Upper lobe of left lung (tissue), 4 donors: Measurements from ENCODE around the gene RNF8.

Experiments
- POLR2AphosphoS5 ChIP-seq, 2 donors: sonication (generic); formaldehyde crosslinking; IDR thresholded peaks; one replicate each; pipeline ENCODE4 v1.5.1; 2017; ENCODE audit warnings: antibody characterized with exemption in 2 of 2
- TF ChIP-seq, protein P1 (sequence below), 6 experiments: fragments of 450-650 bp in 4 of 6; fragments of 200-600 bp in 2 of 6; sonication (generic) in 2 of 6; IDR thresholded peaks; one replicate each; pipeline ENCODE4 v1.5.1; 2016 to 2019; ENCODE audit warnings: antibody characterized with exemption in 6 of 6

DNA sequence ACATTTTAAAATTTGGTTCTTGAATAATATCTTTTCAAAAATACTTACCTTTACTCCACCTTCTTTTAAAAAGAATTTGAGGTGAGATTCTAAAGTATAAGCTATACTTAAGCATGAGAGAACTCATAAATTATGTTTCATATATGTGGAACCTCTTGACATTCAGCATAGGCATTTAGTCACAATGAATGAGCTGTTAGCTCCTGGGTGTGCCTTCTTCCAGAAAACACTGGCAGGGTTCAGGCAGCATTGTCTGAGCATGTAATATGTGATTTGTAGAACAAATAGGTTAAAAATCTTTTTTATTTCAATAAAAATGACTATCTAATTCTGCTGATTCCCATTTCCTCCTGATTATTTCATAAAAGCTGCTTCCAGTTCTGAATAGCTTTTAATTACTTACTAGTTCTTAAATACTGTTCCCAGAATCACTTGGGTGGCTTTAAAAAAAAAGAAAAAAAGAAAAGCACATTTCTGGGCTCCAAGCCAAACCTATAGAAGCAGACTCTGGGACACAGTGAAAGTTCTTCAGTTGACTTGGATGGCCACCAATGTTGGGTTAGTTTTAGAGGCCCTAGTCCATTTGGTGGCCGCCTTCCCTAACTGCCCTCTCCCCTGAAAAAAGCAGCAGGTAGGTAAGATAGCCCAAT lies 20.2 kb downstream of the RNF8 start:
- no peak for TF ChIP-seq POLR2AphosphoS5 (IDR thresholded peaks at IDR 0.05)
- TF ChIP-seq, protein P1, sequence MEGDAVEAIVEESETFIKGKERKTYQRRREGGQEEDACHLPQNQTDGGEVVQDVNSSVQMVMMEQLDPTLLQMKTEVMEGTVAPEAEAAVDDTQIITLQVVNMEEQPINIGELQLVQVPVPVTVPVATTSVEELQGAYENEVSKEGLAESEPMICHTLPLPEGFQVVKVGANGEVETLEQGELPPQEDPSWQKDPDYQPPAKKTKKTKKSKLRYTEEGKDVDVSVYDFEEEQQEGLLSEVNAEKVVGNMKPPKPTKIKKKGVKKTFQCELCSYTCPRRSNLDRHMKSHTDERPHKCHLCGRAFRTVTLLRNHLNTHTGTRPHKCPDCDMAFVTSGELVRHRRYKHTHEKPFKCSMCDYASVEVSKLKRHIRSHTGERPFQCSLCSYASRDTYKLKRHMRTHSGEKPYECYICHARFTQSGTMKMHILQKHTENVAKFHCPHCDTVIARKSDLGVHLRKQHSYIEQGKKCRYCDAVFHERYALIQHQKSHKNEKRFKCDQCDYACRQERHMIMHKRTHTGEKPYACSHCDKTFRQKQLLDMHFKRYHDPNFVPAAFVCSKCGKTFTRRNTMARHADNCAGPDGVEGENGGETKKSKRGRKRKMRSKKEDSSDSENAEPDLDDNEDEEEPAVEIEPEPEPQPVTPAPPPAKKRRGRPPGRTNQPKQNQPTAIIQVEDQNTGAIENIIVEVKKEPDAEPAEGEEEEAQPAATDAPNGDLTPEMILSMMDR (IDR thresholded peaks at IDR 0.05), result no peak
